ENCODE data around the gene VAMP8. TPM values are rescaled to one million over a fixed set of nuclear protein-coding genes. Genes with fewer than 3 reads are reported as not detected.

Gene VAMP8
- total RNA-seq, 2 donors from 2014 or later = 80.4 to 146 TPM

DNA sequence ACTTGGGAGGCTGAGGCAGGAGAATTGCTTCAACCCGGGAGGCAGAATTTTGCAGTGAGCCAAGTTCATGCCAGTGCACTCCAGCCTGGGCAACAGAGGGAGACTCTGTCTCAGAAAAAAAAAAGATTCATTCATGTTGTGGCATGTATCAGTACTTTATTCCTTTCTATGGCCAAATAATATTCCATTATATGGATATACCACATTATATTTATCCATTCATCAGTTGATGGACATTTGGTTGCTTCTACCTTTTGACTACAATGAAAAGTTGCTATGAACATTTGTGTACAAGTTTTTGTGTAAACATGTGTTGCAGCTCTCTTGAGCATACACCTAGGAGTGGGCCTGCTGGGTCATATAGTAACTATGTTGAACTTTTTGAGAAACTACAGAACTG, 47.6 kb upstream of the VAMP8 start:
- Mint-ChIP-seq H3K36me3 (ENCODE audit: low read depth) (no peaks in the 10 kb centered on the region), H3K4me3 (no peak overlapping the region), H3K4me1 (peaks cover 9% of the 10 kb centered on the region), H3K27me3 (ENCODE audit: insufficient read depth) (no peaks in the 10 kb centered on the region), H3K27ac (no peak overlapping the region), H3K9me3 (peaks cover 6% of the 10 kb centered on the region)
- DNase-seq = no peak
- no peaks in the 10 kb centered on the region for H3K36me3 ChIP-seq (ENCODE audit: control insufficient read depth, insufficient read depth, low read length)
- H3K27ac ChIP-seq (ENCODE audit: low read depth, low read length) = no peak overlapping the region
- H3K27me3 ChIP-seq (ENCODE audit: control insufficient read depth, insufficient read depth, low read length, poor library complexity, severe bottlenecking) = no peaks in the 10 kb centered on the region
- 94 to 100% methylated on average over 1 of the region's 1 CpG for WGBS, 2 experiments (ENCODE audit: insufficient coverage in 1 of 2, insufficient read length in 1 of 2)
- no peak overlapping the region for H3K4me3 ChIP-seq (ENCODE audit: low read length)
- TF ChIP-seq CTCF (conservative IDR thresholded peaks at IDR 0.05) = no peak
- no peak overlapping the region for H3K9ac ChIP-seq (ENCODE audit: extremely low read depth, low read length, poor library complexity, severe bottlenecking)
- H3K9me3 ChIP-seq (ENCODE audit: control insufficient read depth, low read length) = no peaks in the 10 kb centered on the region
- peaks cover 4% of the 10 kb centered on the region for H3K4me1 ChIP-seq (ENCODE audit: control insufficient read depth, insufficient read depth, low read length)

- no peak overlapping the region for H3K4me3 ChIP-seq (ENCODE audit: low read length)
- no peak for TF ChIP-seq CTCF (conservative IDR thresholded peaks at IDR 0.05)
- H3K27ac ChIP-seq (ENCODE audit: low read depth, low read length) = no peak overlapping the region
- no peak for DNase-seq
- H3K27me3 ChIP-seq (ENCODE audit: control insufficient read depth, insufficient read depth, low read length, poor library complexity, severe bottlenecking) = no peaks in the 10 kb centered on the region
- 68% methylated on average over 2 of the region's 2 CpGs; no CpG with 5 or more reads in 1 of the 2 experiments for WGBS, 2 experiments (ENCODE audit: insufficient coverage in 1 of 2, insufficient read length in 1 of 2)
- no peaks in the 10 kb centered on the region for H3K36me3 ChIP-seq (ENCODE audit: control insufficient read depth, insufficient read depth, low read length)
- H3K4me3 Mint-ChIP-seq = no peak overlapping the region
- H3K27me3 Mint-ChIP-seq (ENCODE audit: insufficient read depth) = no peaks in the 10 kb centered on the region
- no peaks in the 10 kb centered on the region for H3K9me3 ChIP-seq (ENCODE audit: control insufficient read depth, low read length)
- H3K4me1 ChIP-seq (ENCODE audit: control insufficient read depth, insufficient read depth, low read length) = no peaks in the 10 kb centered on the region
- H3K27ac Mint-ChIP-seq = no peak overlapping the region
- H3K9ac ChIP-seq (ENCODE audit: extremely low read depth, low read length, poor library complexity, severe bottlenecking) = no peak overlapping the region
- no peaks in the 10 kb centered on the region for H3K4me1 Mint-ChIP-seq
- no peaks in the 10 kb centered on the region for H3K36me3 Mint-ChIP-seq (ENCODE audit: low read depth)
- peaks cover 6% of the 10 kb centered on the region for H3K9me3 Mint-ChIP-seq
These were observed 45.8 kb upstream of the VAMP8 start for GRCh38 chr2:85531589-85531988.

GRCh38 chr2:85534099-85534498, 43.3 kb upstream of the VAMP8 start:
- H3K27me3 ChIP-seq (ENCODE audit: control insufficient read depth, insufficient read depth, low read length, poor library complexity, severe bottlenecking) = no peaks in the 10 kb centered on the region
- no peak for TF ChIP-seq CTCF (conservative IDR thresholded peaks at IDR 0.05)
- H3K9me3 Mint-ChIP-seq = peaks cover 6% of the 10 kb centered on the region
- WGBS, 2 experiments (ENCODE audit: insufficient coverage in 1 of 2, insufficient read length in 1 of 2) = 86 to 90% methylated on average over 2 to 3 of the region's 3 CpGs
- no peaks in the 10 kb centered on the region for H3K36me3 Mint-ChIP-seq (ENCODE audit: low read depth)
- H3K36me3 ChIP-seq (ENCODE audit: control insufficient read depth, insufficient read depth, low read length) = no peaks in the 10 kb centered on the region
- no peak overlapping the region for H3K9ac ChIP-seq (ENCODE audit: extremely low read depth, low read length, poor library complexity, severe bottlenecking)
- H3K4me3 ChIP-seq (ENCODE audit: low read length) = no peak overlapping the region
- H3K4me1 ChIP-seq (ENCODE audit: control insufficient read depth, insufficient read depth, low read length) = peaks cover 7% of the 10 kb centered on the region
- no peak overlapping the region for H3K27ac ChIP-seq (ENCODE audit: low read depth, low read length)
- no peak for DNase-seq
- H3K4me3 Mint-ChIP-seq = no peak overlapping the region
- no peaks in the 10 kb centered on the region for H3K9me3 ChIP-seq (ENCODE audit: control insufficient read depth, low read length)
- peaks cover 15% of the 10 kb centered on the region for H3K4me1 Mint-ChIP-seq
- no peaks in the 10 kb centered on the region for H3K27me3 Mint-ChIP-seq (ENCODE audit: insufficient read depth)
- no peak overlapping the region for H3K27ac Mint-ChIP-seq

Measured in endodermal cell (in vitro differentiated cells).